ENCODE measurements around the gene VPS4B.

DNA sequence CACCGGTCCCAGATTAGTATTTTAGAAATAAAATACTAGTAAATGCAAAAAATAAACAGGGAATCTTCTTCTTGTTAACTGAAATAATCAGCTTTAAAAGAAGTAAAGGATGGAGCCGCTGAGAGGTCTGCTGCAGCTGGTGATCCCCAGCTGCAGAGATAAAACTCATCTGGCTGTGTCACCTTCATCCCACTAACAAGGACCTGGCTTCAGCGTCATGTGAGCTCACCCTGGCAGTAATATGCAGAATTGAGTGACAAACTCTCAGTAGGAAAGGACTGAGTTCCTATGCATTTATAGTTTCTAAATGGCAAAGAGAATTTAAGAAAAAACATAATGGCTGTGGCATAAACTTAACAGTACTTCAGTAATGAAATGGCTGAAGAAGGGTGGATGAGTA, 27.3 kb downstream of the VPS4B start:
- TF ChIP-seq RAD21 (conservative IDR thresholded peaks at IDR 0.05) (no peak), MXI1 (conservative IDR thresholded peaks at IDR 0.05; ENCODE audit: poor library complexity, severe bottlenecking) (no peak), TAF1 (IDR thresholded peaks at IDR 0.05; ENCODE audit: low read depth) (no peak)
- TF ChIP-seq, protein P1, sequence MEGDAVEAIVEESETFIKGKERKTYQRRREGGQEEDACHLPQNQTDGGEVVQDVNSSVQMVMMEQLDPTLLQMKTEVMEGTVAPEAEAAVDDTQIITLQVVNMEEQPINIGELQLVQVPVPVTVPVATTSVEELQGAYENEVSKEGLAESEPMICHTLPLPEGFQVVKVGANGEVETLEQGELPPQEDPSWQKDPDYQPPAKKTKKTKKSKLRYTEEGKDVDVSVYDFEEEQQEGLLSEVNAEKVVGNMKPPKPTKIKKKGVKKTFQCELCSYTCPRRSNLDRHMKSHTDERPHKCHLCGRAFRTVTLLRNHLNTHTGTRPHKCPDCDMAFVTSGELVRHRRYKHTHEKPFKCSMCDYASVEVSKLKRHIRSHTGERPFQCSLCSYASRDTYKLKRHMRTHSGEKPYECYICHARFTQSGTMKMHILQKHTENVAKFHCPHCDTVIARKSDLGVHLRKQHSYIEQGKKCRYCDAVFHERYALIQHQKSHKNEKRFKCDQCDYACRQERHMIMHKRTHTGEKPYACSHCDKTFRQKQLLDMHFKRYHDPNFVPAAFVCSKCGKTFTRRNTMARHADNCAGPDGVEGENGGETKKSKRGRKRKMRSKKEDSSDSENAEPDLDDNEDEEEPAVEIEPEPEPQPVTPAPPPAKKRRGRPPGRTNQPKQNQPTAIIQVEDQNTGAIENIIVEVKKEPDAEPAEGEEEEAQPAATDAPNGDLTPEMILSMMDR (IDR thresholded peaks at IDR 0.05; ENCODE audit: poor library complexity, severe bottlenecking): no peak
- TF ChIP-seq, protein P2, sequence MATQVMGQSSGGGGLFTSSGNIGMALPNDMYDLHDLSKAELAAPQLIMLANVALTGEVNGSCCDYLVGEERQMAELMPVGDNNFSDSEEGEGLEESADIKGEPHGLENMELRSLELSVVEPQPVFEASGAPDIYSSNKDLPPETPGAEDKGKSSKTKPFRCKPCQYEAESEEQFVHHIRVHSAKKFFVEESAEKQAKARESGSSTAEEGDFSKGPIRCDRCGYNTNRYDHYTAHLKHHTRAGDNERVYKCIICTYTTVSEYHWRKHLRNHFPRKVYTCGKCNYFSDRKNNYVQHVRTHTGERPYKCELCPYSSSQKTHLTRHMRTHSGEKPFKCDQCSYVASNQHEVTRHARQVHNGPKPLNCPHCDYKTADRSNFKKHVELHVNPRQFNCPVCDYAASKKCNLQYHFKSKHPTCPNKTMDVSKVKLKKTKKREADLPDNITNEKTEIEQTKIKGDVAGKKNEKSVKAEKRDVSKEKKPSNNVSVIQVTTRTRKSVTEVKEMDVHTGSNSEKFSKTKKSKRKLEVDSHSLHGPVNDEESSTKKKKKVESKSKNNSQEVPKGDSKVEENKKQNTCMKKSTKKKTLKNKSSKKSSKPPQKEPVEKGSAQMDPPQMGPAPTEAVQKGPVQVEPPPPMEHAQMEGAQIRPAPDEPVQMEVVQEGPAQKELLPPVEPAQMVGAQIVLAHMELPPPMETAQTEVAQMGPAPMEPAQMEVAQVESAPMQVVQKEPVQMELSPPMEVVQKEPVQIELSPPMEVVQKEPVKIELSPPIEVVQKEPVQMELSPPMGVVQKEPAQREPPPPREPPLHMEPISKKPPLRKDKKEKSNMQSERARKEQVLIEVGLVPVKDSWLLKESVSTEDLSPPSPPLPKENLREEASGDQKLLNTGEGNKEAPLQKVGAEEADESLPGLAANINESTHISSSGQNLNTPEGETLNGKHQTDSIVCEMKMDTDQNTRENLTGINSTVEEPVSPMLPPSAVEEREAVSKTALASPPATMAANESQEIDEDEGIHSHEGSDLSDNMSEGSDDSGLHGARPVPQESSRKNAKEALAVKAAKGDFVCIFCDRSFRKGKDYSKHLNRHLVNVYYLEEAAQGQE (IDR thresholded peaks at IDR 0.05; ENCODE audit: borderline replicate concordance): no peak

All from neural cell (in vitro differentiated cells).